Endothelial cell of umbilical vein (primary cell): Measurements from ENCODE around the gene SYTL4. TPM values are rescaled to one million over a fixed set of nuclear protein-coding genes. Genes with fewer than 3 reads are reported as not detected.

ENCODE experiments used
- BruUV-seq: library from RNA; stranded (reverse); fragments of 400-500 nt; replicated peaks from 2 replicates; lab custom pipeline; 2021; lab: Mats Ljungman, UMichigan
- CTCF ChIA-PET: fragments of 300-600, 350-600 bp; sonication (Branson Sonifier 250); formaldehyde crosslinking; loops from one replicate; lab custom pipeline; 2021; ENCODE audit warnings: antibody characterized with exemption, inconsistent platforms; lab: Charles Lee
- POLR2A ChIA-PET: fragments of 300-600, 350-600 bp; sonication (Branson Sonifier 250); formaldehyde crosslinking; loops from one replicate; lab custom pipeline; 2021; ENCODE audit warnings: antibody characterized with exemption, inconsistent platforms; lab: Charles Lee
- DNase-seq: peaks from one replicate; pipeline ENCODE4 v3.0.0-alpha.2; 2011; ENCODE audit warnings: low read depth, low spot score
- FAIRE-seq: peaks from 2 replicates; lab custom pipeline; 2011; peaks lifted over from hg19 to GRCh38; lab: Jason Lieb, UNC
- H2AFZ ChIP-seq: 2 replicates; pipeline ENCODE4 v1.6.0; 2012; ENCODE audit warnings: low read depth, low read length, control low read depth, inconsistent platforms
- H3K27ac ChIP-seq: 2 replicates; pipeline ENCODE4 v1.5.1; 2011; ENCODE audit warnings: low read depth, mild to moderate bottlenecking, control low read depth, low read length, moderate library complexity; ENCODE audit not compliant: insufficient read depth
- H3K27me3 ChIP-seq, 2 experiments: 2 replicates each; pipeline versions ENCODE4 v1.6.0 to v1.6.1; 2011; ENCODE audit warnings: low read length in 2 of 2, mixed read lengths in 1 of 2; ENCODE audit not compliant: control insufficient read depth in 2 of 2, insufficient read depth in 2 of 2
- H3K36me3 ChIP-seq, 2 experiments: 2 replicates in 1 of 2; 3 replicates in 1 of 2; pipeline ENCODE4 v1.5.1; 2011; ENCODE audit warnings: low read length in 2 of 2, mild to moderate bottlenecking in 1 of 2, moderate library complexity in 1 of 2; ENCODE audit not compliant: control insufficient read depth in 2 of 2, insufficient read depth in 2 of 2; ENCODE audit errors: extremely low read depth in 1 of 2
- H3K4me1 ChIP-seq: 3 replicates; pipeline ENCODE4 v1.5.1; 2011; ENCODE audit warnings: mild to moderate bottlenecking, low read length; ENCODE audit not compliant: control insufficient read depth, insufficient read depth; ENCODE audit errors: extremely low read depth
- H3K4me2 ChIP-seq: 2 replicates; pipeline ENCODE4 v1.6.1; 2011; ENCODE audit warnings: low read length, control low read depth, mixed read lengths; ENCODE audit not compliant: insufficient read depth
- H3K4me3 ChIP-seq, 3 experiments: fragments of 200-600 bp in 1 of 3; sonication (generic), shearing (Covaris generic) in 1 of 3; replicated peaks in 1 of 3; 2 replicates each; pipeline ENCODE4 v1.5.1; 2011 to 2016; ENCODE audit warnings: control low read depth in 3 of 3, low read length in 3 of 3, mild to moderate bottlenecking in 2 of 3, inconsistent platforms in 1 of 3, low read depth in 1 of 3, moderate library complexity in 1 of 3; ENCODE audit not compliant: insufficient read depth in 1 of 3
- H3K79me2 ChIP-seq: 2 replicates; pipeline ENCODE4 v1.6.0; 2012; ENCODE audit warnings: low read length, inconsistent platforms; ENCODE audit not compliant: control insufficient read depth, insufficient read depth
- H3K9ac ChIP-seq: replicated peaks from 2 replicates; pipeline ENCODE3; 2011; ENCODE audit warnings: low read length, control low read depth; ENCODE audit not compliant: insufficient read depth; ENCODE audit errors: extremely low read depth
- H3K9me1 ChIP-seq: replicated peaks from 3 replicates; pipeline ENCODE4 v1.6.0; 2011; ENCODE audit warnings: mild to moderate bottlenecking, low read length; ENCODE audit not compliant: control insufficient read depth, insufficient read depth; ENCODE audit errors: extremely low read depth
- H3K9me3 ChIP-seq: replicated peaks from 2 replicates; pipeline ENCODE4 v1.5.1; 2012; ENCODE audit warnings: low read length, inconsistent platforms; ENCODE audit not compliant: control insufficient read depth, insufficient read depth
- H4K20me1 ChIP-seq: replicated peaks from 2 replicates; pipeline ENCODE3; 2011; ENCODE audit warnings: mild to moderate bottlenecking, low read length; ENCODE audit not compliant: control insufficient read depth, insufficient read depth; ENCODE audit errors: extremely low read depth
- EZH2 ChIP-seq: IDR thresholded peaks from 2 replicates; pipeline ENCODE4 v1.6.1; 2012; ENCODE audit warnings: borderline replicate concordance, low read depth, mild to moderate bottlenecking, moderate library complexity, low read length, inconsistent platforms; ENCODE audit not compliant: severe bottlenecking
- FOS ChIP-seq: IDR thresholded peaks from 2 replicates; pipeline ENCODE4 v1.6.1; 2011; ENCODE audit warnings: mild to moderate bottlenecking, low read length, moderate library complexity, borderline replicate concordance; ENCODE audit not compliant: insufficient read depth
- GATA2 ChIP-seq: IDR thresholded peaks from 2 replicates; pipeline ENCODE4 v1.7.0; 2011; ENCODE audit warnings: low read depth, mild to moderate bottlenecking, moderate library complexity, mixed read lengths, low read length; ENCODE audit not compliant: insufficient read length, insufficient read depth
- JUN ChIP-seq: IDR thresholded peaks from 2 replicates; pipeline ENCODE4 v1.6.1; 2011; ENCODE audit warnings: borderline replicate concordance, low read depth; ENCODE audit not compliant: insufficient read length, insufficient read depth
- MYC ChIP-seq: IDR thresholded peaks from one replicate; pipeline ENCODE4 v1.6.1; 2011; ENCODE audit warnings: mild to moderate bottlenecking, low read depth, low read length
- POLR2A ChIP-seq: IDR thresholded peaks from 2 replicates; pipeline ENCODE4 v1.6.1; 2012; ENCODE audit warnings: low read depth, mild to moderate bottlenecking, control low read depth, low read length
- POLR2AphosphoS5 ChIP-seq: IDR thresholded peaks from 2 replicates; pipeline ENCODE4 v1.6.1; 2012; ENCODE audit warnings: low read depth, mild to moderate bottlenecking, control low read depth, low read length, moderate library complexity; ENCODE audit not compliant: insufficient read depth
- dilution Hi-C: fragments of 300-500 bp; cut with MboI; formaldehyde crosslinking; loops from one replicate; pipeline ENCODE4 v1.15.0; 2019; ENCODE audit warnings: low sequenced_read_pairs; ENCODE audit not compliant: extremely low pct_ligation_motif_present
- intact Hi-C: fragments of 100-400 bp; cut with micrococcal nuclease; formaldehyde crosslinking; loops from one replicate; pipeline ENCODE4 v1.10.0; 2022
- polyA plus RNA-seq, 4 experiments: library from polyadenylated mRNA; depleted of rRNA in 3 of 4; stranded (reverse) in 3 of 4; unstranded in 1 of 4; fragments of >200 nt; gene quantifications; 2 replicates each; pipeline versions ENCODE4 v1.2.1 to v1.2.3, GENCODE V29; 2011 to 2012; ENCODE audit warnings: missing spikeins in 1 of 4
- total RNA-seq: library from RNA; stranded (reverse); gene quantifications from 2 replicates; pipeline ENCODE4 v1.2.3, GENCODE V29; 2021
- TF ChIP-seq, protein P1 (sequence below), 2 donors: IDR thresholded peaks; 1 replicate in 1 of 2; 2 replicates in 1 of 2; pipeline ENCODE4 v1.5.1; 2011; ENCODE audit warnings: low read length in 2 of 2, mild to moderate bottlenecking in 2 of 2, moderate library complexity in 2 of 2, control low read depth in 1 of 2, inconsistent platforms in 1 of 2, low read depth in 1 of 2; ENCODE audit not compliant: insufficient read depth in 1 of 2; ENCODE audit errors: extremely low read depth in 1 of 2
- TF ChIP-seq, protein P2 (sequence below): IDR thresholded peaks from 2 replicates; pipeline ENCODE4 v1.6.1; 2011; ENCODE audit not compliant: insufficient read depth, insufficient read length

SYTL4 gene
- total and polyA plus RNA-seq, 2 donors (not counting 3 experiments of a cell fraction or from before 2014, with no cell fraction given) = 25.6 to 44.1 TPM

- no peaks in the 10 kb centered on the region for H3K27me3 ChIP-seq
- no peak overlapping the region for H3K9ac ChIP-seq
- BruUV-seq = no TSS peak
- no peak overlapping the region for H3K4me3 ChIP-seq
- no peaks in the 10 kb centered on the region for H3K9me3 ChIP-seq
- no peak for DNase-seq
- H2AFZ ChIP-seq = no peak overlapping the region
- ChIA-PET CTCF (interaction anchor here (1.1 to 1.5 kb wide), 2 partner anchors 11 to 48 kb away, joined by 3 to 5 read pairs; no protein-coding TSS in a partner anchor), POLR2A (no interaction called here)
- no peaks in the 10 kb centered on the region for H3K9me1 ChIP-seq
- no peaks in the 10 kb centered on the region for H3K36me3 ChIP-seq
- no peak for TF ChIP-seq POLR2AphosphoS5
- TF ChIP-seq GATA2 = no peak
- no peak for TF ChIP-seq MYC
- TF ChIP-seq FOS = no peak
- TF ChIP-seq, protein P1, sequence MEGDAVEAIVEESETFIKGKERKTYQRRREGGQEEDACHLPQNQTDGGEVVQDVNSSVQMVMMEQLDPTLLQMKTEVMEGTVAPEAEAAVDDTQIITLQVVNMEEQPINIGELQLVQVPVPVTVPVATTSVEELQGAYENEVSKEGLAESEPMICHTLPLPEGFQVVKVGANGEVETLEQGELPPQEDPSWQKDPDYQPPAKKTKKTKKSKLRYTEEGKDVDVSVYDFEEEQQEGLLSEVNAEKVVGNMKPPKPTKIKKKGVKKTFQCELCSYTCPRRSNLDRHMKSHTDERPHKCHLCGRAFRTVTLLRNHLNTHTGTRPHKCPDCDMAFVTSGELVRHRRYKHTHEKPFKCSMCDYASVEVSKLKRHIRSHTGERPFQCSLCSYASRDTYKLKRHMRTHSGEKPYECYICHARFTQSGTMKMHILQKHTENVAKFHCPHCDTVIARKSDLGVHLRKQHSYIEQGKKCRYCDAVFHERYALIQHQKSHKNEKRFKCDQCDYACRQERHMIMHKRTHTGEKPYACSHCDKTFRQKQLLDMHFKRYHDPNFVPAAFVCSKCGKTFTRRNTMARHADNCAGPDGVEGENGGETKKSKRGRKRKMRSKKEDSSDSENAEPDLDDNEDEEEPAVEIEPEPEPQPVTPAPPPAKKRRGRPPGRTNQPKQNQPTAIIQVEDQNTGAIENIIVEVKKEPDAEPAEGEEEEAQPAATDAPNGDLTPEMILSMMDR (IDR thresholded peaks at IDR 0.05; ENCODE audit: extremely low read depth in 1 of 2, insufficient read depth in 1 of 2, low read depth in 1 of 2, low read length in 2 of 2) = no peak
- TF ChIP-seq, protein P2, sequence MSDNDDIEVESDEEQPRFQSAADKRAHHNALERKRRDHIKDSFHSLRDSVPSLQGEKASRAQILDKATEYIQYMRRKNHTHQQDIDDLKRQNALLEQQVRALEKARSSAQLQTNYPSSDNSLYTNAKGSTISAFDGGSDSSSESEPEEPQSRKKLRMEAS = no peak
- no peak for TF ChIP-seq POLR2A
- no peak for TF ChIP-seq EZH2
- TF ChIP-seq JUN = no peak
- intact Hi-C loops (no loop called here), dilution Hi-C loops (no loop called here)
- no peak for FAIRE-seq
- no peak overlapping the region for H3K4me2 ChIP-seq
- no peaks in the 10 kb centered on the region for H3K4me1 ChIP-seq
- H3K27ac ChIP-seq = no peak overlapping the region
- H3K79me2 ChIP-seq = peaks cover 16% of the 10 kb centered on the region
- H4K20me1 ChIP-seq = peaks cover 2% of the 10 kb centered on the region
Observed at GRCh38 chrX:100720301-100720700, 11.6 kb downstream of the SYTL4 start.
